Endothelial cell of umbilical vein (primary cell): Measurements from ENCODE around the gene TBC1D9. TPM values are rescaled to one million over a fixed set of nuclear protein-coding genes. Genes with fewer than 3 reads are reported as not detected.

Experiments used
- BruUV-seq: library from RNA; stranded (reverse); fragments of 400-500 nt; replicated peaks from 2 replicates; lab custom pipeline; 2021; lab: Mats Ljungman, UMichigan
- CTCF ChIA-PET: fragments of 300-600, 350-600 bp; sonication (Branson Sonifier 250); formaldehyde crosslinking; loops from one replicate; lab custom pipeline; 2021; ENCODE audit warnings: antibody characterized with exemption, inconsistent platforms; lab: Charles Lee
- POLR2A ChIA-PET: fragments of 300-600, 350-600 bp; sonication (Branson Sonifier 250); formaldehyde crosslinking; loops from one replicate; lab custom pipeline; 2021; ENCODE audit warnings: antibody characterized with exemption, inconsistent platforms; lab: Charles Lee
- DNase-seq: peaks from one replicate; pipeline ENCODE4 v3.0.0-alpha.2; 2011; ENCODE audit warnings: low read depth, low spot score
- FAIRE-seq: peaks from 2 replicates; lab custom pipeline; 2011; peaks lifted over from hg19 to GRCh38; lab: Jason Lieb, UNC
- H2AFZ ChIP-seq: 2 replicates; pipeline ENCODE4 v1.6.0; 2012; ENCODE audit warnings: low read depth, low read length, control low read depth, inconsistent platforms
- H3K27ac ChIP-seq: 2 replicates; pipeline ENCODE4 v1.5.1; 2011; ENCODE audit warnings: low read depth, mild to moderate bottlenecking, control low read depth, low read length, moderate library complexity; ENCODE audit not compliant: insufficient read depth
- H3K27me3 ChIP-seq, 2 experiments: 2 replicates each; pipeline versions ENCODE4 v1.6.0 to v1.6.1; 2011; ENCODE audit warnings: low read length in 2 of 2, mixed read lengths in 1 of 2; ENCODE audit not compliant: control insufficient read depth in 2 of 2, insufficient read depth in 2 of 2
- H3K36me3 ChIP-seq, 2 experiments: 2 replicates in 1 of 2; 3 replicates in 1 of 2; pipeline ENCODE4 v1.5.1; 2011; ENCODE audit warnings: low read length in 2 of 2, mild to moderate bottlenecking in 1 of 2, moderate library complexity in 1 of 2; ENCODE audit not compliant: control insufficient read depth in 2 of 2, insufficient read depth in 2 of 2; ENCODE audit errors: extremely low read depth in 1 of 2
- H3K4me1 ChIP-seq: 3 replicates; pipeline ENCODE4 v1.5.1; 2011; ENCODE audit warnings: mild to moderate bottlenecking, low read length; ENCODE audit not compliant: control insufficient read depth, insufficient read depth; ENCODE audit errors: extremely low read depth
- H3K4me2 ChIP-seq: 2 replicates; pipeline ENCODE4 v1.6.1; 2011; ENCODE audit warnings: low read length, control low read depth, mixed read lengths; ENCODE audit not compliant: insufficient read depth
- H3K4me3 ChIP-seq, 3 experiments: fragments of 200-600 bp in 1 of 3; sonication (generic), shearing (Covaris generic) in 1 of 3; replicated peaks in 1 of 3; 2 replicates each; pipeline ENCODE4 v1.5.1; 2011 to 2016; ENCODE audit warnings: control low read depth in 3 of 3, low read length in 3 of 3, mild to moderate bottlenecking in 2 of 3, inconsistent platforms in 1 of 3, low read depth in 1 of 3, moderate library complexity in 1 of 3; ENCODE audit not compliant: insufficient read depth in 1 of 3
- H3K79me2 ChIP-seq: 2 replicates; pipeline ENCODE4 v1.6.0; 2012; ENCODE audit warnings: low read length, inconsistent platforms; ENCODE audit not compliant: control insufficient read depth, insufficient read depth
- H3K9ac ChIP-seq: replicated peaks from 2 replicates; pipeline ENCODE3; 2011; ENCODE audit warnings: low read length, control low read depth; ENCODE audit not compliant: insufficient read depth; ENCODE audit errors: extremely low read depth
- H3K9me1 ChIP-seq: replicated peaks from 3 replicates; pipeline ENCODE4 v1.6.0; 2011; ENCODE audit warnings: mild to moderate bottlenecking, low read length; ENCODE audit not compliant: control insufficient read depth, insufficient read depth; ENCODE audit errors: extremely low read depth
- H3K9me3 ChIP-seq: replicated peaks from 2 replicates; pipeline ENCODE4 v1.5.1; 2012; ENCODE audit warnings: low read length, inconsistent platforms; ENCODE audit not compliant: control insufficient read depth, insufficient read depth
- H4K20me1 ChIP-seq: replicated peaks from 2 replicates; pipeline ENCODE3; 2011; ENCODE audit warnings: mild to moderate bottlenecking, low read length; ENCODE audit not compliant: control insufficient read depth, insufficient read depth; ENCODE audit errors: extremely low read depth
- FOS ChIP-seq: IDR thresholded peaks from 2 replicates; pipeline ENCODE4 v1.6.1; 2011; ENCODE audit warnings: mild to moderate bottlenecking, low read length, moderate library complexity, borderline replicate concordance; ENCODE audit not compliant: insufficient read depth
- JUN ChIP-seq: IDR thresholded peaks from 2 replicates; pipeline ENCODE4 v1.6.1; 2011; ENCODE audit warnings: borderline replicate concordance, low read depth; ENCODE audit not compliant: insufficient read length, insufficient read depth
- POLR2AphosphoS5 ChIP-seq: IDR thresholded peaks from 2 replicates; pipeline ENCODE4 v1.6.1; 2012; ENCODE audit warnings: low read depth, mild to moderate bottlenecking, control low read depth, low read length, moderate library complexity; ENCODE audit not compliant: insufficient read depth
- dilution Hi-C: fragments of 300-500 bp; cut with MboI; formaldehyde crosslinking; loops from one replicate; pipeline ENCODE4 v1.15.0; 2019; ENCODE audit warnings: low sequenced_read_pairs; ENCODE audit not compliant: extremely low pct_ligation_motif_present
- intact Hi-C: fragments of 100-400 bp; cut with micrococcal nuclease; formaldehyde crosslinking; loops from one replicate; pipeline ENCODE4 v1.10.0; 2022
- polyA plus RNA-seq, 4 experiments: library from polyadenylated mRNA; depleted of rRNA in 3 of 4; stranded (reverse) in 3 of 4; unstranded in 1 of 4; fragments of >200 nt; gene quantifications; 2 replicates each; pipeline versions ENCODE4 v1.2.1 to v1.2.3, GENCODE V29; 2011 to 2012; ENCODE audit warnings: missing spikeins in 1 of 4
- total RNA-seq: library from RNA; stranded (reverse); gene quantifications from 2 replicates; pipeline ENCODE4 v1.2.3, GENCODE V29; 2021
- TF ChIP-seq, protein P1 (sequence below): IDR thresholded peaks from 2 replicates; pipeline ENCODE4 v1.6.1; 2011; ENCODE audit not compliant: insufficient read depth, insufficient read length
- TF ChIP-seq, protein P2 (sequence below), 2 donors: IDR thresholded peaks; 1 replicate in 1 of 2; 2 replicates in 1 of 2; pipeline ENCODE4 v1.5.1; 2011; ENCODE audit warnings: low read length in 2 of 2, mild to moderate bottlenecking in 2 of 2, moderate library complexity in 2 of 2, control low read depth in 1 of 2, inconsistent platforms in 1 of 2, low read depth in 1 of 2; ENCODE audit not compliant: insufficient read depth in 1 of 2; ENCODE audit errors: extremely low read depth in 1 of 2

TBC1D9 gene
- total and polyA plus RNA-seq, 2 donors (not counting 3 experiments of a cell fraction or from before 2014, with no cell fraction given), result 21.7 to 45.3 TPM

DNA sequence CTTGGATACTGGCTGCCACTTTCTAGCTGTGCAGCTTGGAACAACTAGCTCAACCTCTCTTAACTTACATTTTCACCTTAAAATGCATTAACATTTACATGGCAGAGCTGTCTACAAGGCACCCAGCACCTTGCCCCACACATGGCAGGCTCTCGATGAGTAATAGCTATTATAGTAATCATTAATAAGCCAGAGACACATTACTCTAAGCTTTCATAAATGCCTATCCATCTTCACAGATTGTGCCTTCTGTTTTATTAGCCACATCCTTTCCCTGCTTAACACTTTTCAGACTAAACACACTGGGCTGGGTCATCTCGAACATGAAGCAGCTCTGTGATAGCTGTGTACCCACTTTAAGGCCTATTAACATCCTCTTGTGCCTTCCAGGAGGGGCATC, 103.6 kb downstream of the TBC1D9 start:
- Histone ChIP-seq H2AFZ (no peak overlapping the region), H3K27me3 (no peaks in the 10 kb centered on the region), H3K4me1 (no peaks in the 10 kb centered on the region), H3K4me3 (no peak overlapping the region), H3K27ac (no peak overlapping the region), H3K9me3 (no peaks in the 10 kb centered on the region), H3K9ac (no peak overlapping the region), H4K20me1 (no peaks in the 10 kb centered on the region), H3K36me3 (peaks cover 19 to 21% of the 10 kb centered on the region in 2 experiments), H3K4me2 (no peak overlapping the region), H3K79me2 (no peaks in the 10 kb centered on the region), H3K9me1 (no peaks in the 10 kb centered on the region)
- BruUV-seq, result no TSS peak
- intact Hi-C loops (no loop called here), dilution Hi-C loops (no loop called here)
- TF ChIP-seq, protein P1, sequence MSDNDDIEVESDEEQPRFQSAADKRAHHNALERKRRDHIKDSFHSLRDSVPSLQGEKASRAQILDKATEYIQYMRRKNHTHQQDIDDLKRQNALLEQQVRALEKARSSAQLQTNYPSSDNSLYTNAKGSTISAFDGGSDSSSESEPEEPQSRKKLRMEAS, result no peak
- TF ChIP-seq, protein P2, sequence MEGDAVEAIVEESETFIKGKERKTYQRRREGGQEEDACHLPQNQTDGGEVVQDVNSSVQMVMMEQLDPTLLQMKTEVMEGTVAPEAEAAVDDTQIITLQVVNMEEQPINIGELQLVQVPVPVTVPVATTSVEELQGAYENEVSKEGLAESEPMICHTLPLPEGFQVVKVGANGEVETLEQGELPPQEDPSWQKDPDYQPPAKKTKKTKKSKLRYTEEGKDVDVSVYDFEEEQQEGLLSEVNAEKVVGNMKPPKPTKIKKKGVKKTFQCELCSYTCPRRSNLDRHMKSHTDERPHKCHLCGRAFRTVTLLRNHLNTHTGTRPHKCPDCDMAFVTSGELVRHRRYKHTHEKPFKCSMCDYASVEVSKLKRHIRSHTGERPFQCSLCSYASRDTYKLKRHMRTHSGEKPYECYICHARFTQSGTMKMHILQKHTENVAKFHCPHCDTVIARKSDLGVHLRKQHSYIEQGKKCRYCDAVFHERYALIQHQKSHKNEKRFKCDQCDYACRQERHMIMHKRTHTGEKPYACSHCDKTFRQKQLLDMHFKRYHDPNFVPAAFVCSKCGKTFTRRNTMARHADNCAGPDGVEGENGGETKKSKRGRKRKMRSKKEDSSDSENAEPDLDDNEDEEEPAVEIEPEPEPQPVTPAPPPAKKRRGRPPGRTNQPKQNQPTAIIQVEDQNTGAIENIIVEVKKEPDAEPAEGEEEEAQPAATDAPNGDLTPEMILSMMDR (IDR thresholded peaks at IDR 0.05; ENCODE audit: extremely low read depth in 1 of 2, insufficient read depth in 1 of 2, low read depth in 1 of 2, low read length in 2 of 2), result no peak
- TF ChIP-seq FOS (no peak), JUN (no peak), POLR2AphosphoS5 (no peak)
- FAIRE-seq (no peak), DNase-seq (no peak)
- ChIA-PET CTCF (no interaction called here), POLR2A (no interaction called here)
